SK-N-SH treated with all-trans-retinoic acid at 6 μM for 48 hours (cell line): ENCODE results near the gene NBEAL1.

Experiments used
- BACH2 ChIP-seq: fragments of 250-450 bp; sonication (Bioruptor Pico); IDR thresholded peaks from 2 replicates; pipeline ENCODE4 v1.9.0; 2021; ENCODE audit warnings: mild to moderate bottlenecking, borderline replicate concordance
- CSDC2 ChIP-seq: fragments of 250-450 bp; sonication (Bioruptor Pico); IDR thresholded peaks from 2 replicates; pipeline ENCODE4 v1.5.0; 2020; ENCODE audit warnings: mild to moderate bottlenecking, moderate library complexity
- GLIS3 ChIP-seq: fragments of 250-450 bp; sonication (Bioruptor Pico); IDR thresholded peaks from 2 replicates; pipeline ENCODE4 v1.5.0; 2020; ENCODE audit warnings: mild to moderate bottlenecking, moderate library complexity
- PPARA ChIP-seq: fragments of 250-450 bp; sonication (Bioruptor Pico); IDR thresholded peaks from 2 replicates; pipeline ENCODE4 v1.5.0; 2020; ENCODE audit warnings: mild to moderate bottlenecking, borderline replicate concordance
- RARB ChIP-seq: fragments of 250-450 bp; sonication (Bioruptor Pico); IDR thresholded peaks from 2 replicates; pipeline ENCODE4 v1.8.0; 2021; ENCODE audit warnings: mild to moderate bottlenecking, moderate library complexity
- TOX ChIP-seq: fragments of 250-450 bp; sonication (Bioruptor Pico); IDR thresholded peaks from 2 replicates; pipeline ENCODE4 v1.8.0; 2021; ENCODE audit warnings: mild to moderate bottlenecking, moderate library complexity, borderline replicate concordance
- ZFP3 ChIP-seq: fragments of 250-450 bp; sonication (Bioruptor Pico); IDR thresholded peaks from 2 replicates; pipeline ENCODE4 v1.5.0; 2020; ENCODE audit warnings: mild to moderate bottlenecking, moderate library complexity
- ZNF565 ChIP-seq: fragments of 450-650 bp; formaldehyde crosslinking; conservative IDR thresholded peaks from 2 replicates; pipeline ENCODE4 v1.5.0; 2020; ENCODE audit warnings: low read depth, mild to moderate bottlenecking, moderate library complexity
- ZNF8 ChIP-seq: fragments of 450-650 bp; formaldehyde crosslinking; IDR thresholded peaks from 2 replicates; pipeline ENCODE4 v1.5.0; 2020; ENCODE audit warnings: mild to moderate bottlenecking, moderate library complexity
- TF ChIP-seq, protein P1 (sequence below): fragments of 250-450 bp; sonication (Bioruptor Pico); IDR thresholded peaks from 2 replicates; pipeline ENCODE4 v1.5.0; 2020; ENCODE audit warnings: mild to moderate bottlenecking, moderate library complexity
- TF ChIP-seq, protein P2 (sequence below): fragments of 250-450 bp; sonication (Bioruptor Pico); IDR thresholded peaks from 2 replicates; pipeline ENCODE4 v1.8.0; 2020; ENCODE audit warnings: mild to moderate bottlenecking, moderate library complexity, borderline replicate concordance
- TF ChIP-seq, protein P3 (sequence below): fragments of 250-450 bp; sonication (Bioruptor Pico); IDR thresholded peaks from 2 replicates; pipeline ENCODE4 v1.5.1; 2020; ENCODE audit warnings: low read depth, mild to moderate bottlenecking, moderate library complexity
- TF ChIP-seq, protein P4 (sequence below): fragments of 250-450 bp; sonication (Bioruptor Pico); IDR thresholded peaks from 2 replicates; pipeline ENCODE4 v1.5.1; 2021; ENCODE audit warnings: mild to moderate bottlenecking, moderate library complexity

DNA sequence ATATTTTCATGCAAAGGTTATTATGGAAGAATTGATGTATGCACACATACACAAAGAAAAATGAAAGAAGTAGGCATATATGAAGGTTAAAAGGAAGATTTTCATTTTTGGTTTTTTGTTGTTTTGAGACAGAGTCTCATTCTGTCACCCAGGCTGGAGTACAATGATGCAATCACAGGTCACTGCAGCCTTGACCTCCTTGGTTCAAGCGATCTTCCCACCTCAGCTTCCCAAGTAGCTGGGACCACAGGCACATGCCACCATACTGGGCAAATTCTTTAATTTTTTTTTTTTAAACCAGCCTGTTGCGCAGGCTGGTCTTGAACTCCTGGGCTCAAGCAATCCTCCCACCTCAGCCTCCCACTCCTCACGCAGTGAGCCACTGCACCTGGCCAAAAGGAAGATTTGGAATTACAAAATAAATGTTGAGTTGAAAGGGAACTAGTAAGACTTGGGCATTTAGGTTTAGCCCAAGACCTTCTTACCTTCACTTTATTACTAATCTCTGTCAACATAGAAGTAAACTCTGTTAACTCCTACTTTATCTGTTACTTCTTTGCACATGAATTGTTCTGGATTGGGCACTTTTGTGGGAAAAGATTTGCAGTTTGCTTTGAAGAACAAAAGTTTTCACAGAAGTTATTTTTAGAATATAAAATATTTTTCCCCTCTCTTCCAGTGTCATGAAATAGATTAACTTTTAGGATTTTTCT lies 31.7 kb upstream of the NBEAL1 start:
- no peak for TF ChIP-seq GLIS3 (CRISPR knock-in tag)
- TF ChIP-seq, protein P1, sequence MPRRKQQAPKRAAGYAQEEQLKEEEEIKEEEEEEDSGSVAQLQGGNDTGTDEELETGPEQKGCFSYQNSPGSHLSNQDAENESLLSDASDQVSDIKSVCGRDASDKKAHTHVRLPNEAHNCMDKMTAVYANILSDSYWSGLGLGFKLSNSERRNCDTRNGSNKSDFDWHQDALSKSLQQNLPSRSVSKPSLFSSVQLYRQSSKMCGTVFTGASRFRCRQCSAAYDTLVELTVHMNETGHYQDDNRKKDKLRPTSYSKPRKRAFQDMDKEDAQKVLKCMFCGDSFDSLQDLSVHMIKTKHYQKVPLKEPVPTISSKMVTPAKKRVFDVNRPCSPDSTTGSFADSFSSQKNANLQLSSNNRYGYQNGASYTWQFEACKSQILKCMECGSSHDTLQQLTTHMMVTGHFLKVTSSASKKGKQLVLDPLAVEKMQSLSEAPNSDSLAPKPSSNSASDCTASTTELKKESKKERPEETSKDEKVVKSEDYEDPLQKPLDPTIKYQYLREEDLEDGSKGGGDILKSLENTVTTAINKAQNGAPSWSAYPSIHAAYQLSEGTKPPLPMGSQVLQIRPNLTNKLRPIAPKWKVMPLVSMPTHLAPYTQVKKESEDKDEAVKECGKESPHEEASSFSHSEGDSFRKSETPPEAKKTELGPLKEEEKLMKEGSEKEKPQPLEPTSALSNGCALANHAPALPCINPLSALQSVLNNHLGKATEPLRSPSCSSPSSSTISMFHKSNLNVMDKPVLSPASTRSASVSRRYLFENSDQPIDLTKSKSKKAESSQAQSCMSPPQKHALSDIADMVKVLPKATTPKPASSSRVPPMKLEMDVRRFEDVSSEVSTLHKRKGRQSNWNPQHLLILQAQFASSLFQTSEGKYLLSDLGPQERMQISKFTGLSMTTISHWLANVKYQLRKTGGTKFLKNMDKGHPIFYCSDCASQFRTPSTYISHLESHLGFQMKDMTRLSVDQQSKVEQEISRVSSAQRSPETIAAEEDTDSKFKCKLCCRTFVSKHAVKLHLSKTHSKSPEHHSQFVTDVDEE = no peak
- TF ChIP-seq, protein P2, sequence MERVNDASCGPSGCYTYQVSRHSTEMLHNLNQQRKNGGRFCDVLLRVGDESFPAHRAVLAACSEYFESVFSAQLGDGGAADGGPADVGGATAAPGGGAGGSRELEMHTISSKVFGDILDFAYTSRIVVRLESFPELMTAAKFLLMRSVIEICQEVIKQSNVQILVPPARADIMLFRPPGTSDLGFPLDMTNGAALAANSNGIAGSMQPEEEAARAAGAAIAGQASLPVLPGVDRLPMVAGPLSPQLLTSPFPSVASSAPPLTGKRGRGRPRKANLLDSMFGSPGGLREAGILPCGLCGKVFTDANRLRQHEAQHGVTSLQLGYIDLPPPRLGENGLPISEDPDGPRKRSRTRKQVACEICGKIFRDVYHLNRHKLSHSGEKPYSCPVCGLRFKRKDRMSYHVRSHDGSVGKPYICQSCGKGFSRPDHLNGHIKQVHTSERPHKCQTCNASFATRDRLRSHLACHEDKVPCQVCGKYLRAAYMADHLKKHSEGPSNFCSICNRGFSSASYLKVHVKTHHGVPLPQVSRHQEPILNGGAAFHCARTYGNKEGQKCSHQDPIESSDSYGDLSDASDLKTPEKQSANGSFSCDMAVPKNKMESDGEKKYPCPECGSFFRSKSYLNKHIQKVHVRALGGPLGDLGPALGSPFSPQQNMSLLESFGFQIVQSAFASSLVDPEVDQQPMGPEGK (CRISPR knock-in tag) = no peak
- no peak for TF ChIP-seq TOX (CRISPR knock-in tag)
- no peak for TF ChIP-seq PPARA (CRISPR knock-in tag)
- TF ChIP-seq ZNF565 = no peak
- TF ChIP-seq ZNF8 (CRISPR knock-in tag) = no peak
- TF ChIP-seq, protein P3, sequence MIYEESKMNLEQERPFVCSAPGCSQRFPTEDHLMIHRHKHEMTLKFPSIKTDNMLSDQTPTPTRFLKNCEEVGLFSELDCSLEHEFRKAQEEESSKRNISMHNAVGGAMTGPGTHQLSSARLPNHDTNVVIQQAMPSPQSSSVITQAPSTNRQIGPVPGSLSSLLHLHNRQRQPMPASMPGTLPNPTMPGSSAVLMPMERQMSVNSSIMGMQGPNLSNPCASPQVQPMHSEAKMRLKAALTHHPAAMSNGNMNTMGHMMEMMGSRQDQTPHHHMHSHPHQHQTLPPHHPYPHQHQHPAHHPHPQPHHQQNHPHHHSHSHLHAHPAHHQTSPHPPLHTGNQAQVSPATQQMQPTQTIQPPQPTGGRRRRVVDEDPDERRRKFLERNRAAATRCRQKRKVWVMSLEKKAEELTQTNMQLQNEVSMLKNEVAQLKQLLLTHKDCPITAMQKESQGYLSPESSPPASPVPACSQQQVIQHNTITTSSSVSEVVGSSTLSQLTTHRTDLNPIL = no peak
- TF ChIP-seq RARB (CRISPR knock-in tag) = no peak
- no peak for TF ChIP-seq ZFP3
- TF ChIP-seq BACH2 = no peak
- TF ChIP-seq, protein P4, sequence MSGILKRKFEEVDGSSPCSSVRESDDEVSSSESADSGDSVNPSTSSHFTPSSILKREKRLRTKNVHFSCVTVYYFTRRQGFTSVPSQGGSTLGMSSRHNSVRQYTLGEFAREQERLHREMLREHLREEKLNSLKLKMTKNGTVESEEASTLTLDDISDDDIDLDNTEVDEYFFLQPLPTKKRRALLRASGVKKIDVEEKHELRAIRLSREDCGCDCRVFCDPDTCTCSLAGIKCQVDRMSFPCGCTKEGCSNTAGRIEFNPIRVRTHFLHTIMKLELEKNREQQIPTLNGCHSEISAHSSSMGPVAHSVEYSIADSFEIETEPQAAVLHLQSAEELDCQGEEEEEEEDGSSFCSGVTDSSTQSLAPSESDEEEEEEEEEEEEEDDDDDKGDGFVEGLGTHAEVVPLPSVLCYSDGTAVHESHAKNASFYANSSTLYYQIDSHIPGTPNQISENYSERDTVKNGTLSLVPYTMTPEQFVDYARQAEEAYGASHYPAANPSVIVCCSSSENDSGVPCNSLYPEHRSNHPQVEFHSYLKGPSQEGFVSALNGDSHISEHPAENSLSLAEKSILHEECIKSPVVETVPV (CRISPR knock-in tag) = no peak
- TF ChIP-seq CSDC2 = no peak
